C4-2B (cell line): ENCODE data around the gene FTCDNL1.

Source experiments
- CTCF ChIP-seq: fragments of 450-650 bp; conservative IDR thresholded peaks from 2 replicates; pipeline ENCODE4 v1.5.1; 2017; ENCODE audit warnings: mild to moderate bottlenecking
- ZFX ChIP-seq: fragments of 450-650 bp; IDR thresholded peaks from 2 replicates; pipeline ENCODE4 v1.6.1; 2017

DNA sequence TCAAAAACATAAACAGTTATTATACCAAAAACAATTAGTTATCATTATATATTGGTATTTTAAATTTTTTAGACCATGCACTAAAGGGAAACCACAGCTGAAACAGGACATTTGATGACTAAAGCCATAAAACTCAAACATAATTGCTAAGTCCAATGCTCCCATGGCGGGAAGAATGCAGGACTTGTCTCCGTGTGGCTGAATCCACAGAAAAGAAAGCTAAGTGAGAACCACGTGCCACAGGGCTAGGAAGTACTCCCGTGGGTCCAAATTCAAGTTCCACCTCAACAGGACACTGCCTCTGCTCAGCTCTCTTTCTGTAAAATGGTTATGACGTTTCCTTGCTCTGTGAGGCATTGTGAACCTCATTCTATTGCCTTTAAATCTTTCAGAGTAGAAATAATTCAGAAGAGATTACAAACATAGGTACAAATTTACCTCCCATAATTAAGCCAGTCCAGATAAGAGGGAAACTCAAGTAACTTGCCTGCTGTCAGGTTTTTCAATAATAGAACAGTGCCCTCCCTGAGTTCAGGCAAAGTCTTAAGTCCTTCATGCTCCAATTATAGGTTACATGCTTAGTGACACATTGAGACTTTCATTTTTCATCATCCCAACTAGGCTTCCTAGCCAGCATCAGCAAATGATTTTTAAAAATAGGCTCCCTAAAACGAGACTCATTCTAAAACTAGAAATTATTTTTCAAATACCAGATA is 36.7 kb downstream of the FTCDNL1 start:
- TF ChIP-seq CTCF (no peak), ZFX (no peak)
